HG03045 (cell line): Measurements from ENCODE around the gene PRPF31.

Source experiments
- ATAC-seq: cut with Tn5 transposase; IDR thresholded peaks from one replicate; pipeline ENCODE4 v1.9.1; 2021; ENCODE audit warnings: mild to moderate bottlenecking, moderate library complexity; ENCODE audit not compliant: unreplicated experiment

The PRPF31 gene

GRCh38 chr19:54138489-54139256 lies 23.1 kb downstream of the PRPF31 start:
- no peak for ATAC-seq

- no peak for ATAC-seq
These were observed 25.8 kb downstream of the PRPF31 start for GRCh38 chr19:54141356-54141755.

GRCh38 chr19:54142166-54142780 lies 26.7 kb downstream of the PRPF31 start:
- no peak for ATAC-seq

GRCh38 chr19:54145541-54146158 lies 30.1 kb downstream of the PRPF31 start:
- ATAC-seq = no peak

- ATAC-seq = no peak
These were observed 32.1 kb downstream of the PRPF31 start for GRCh38 chr19:54147676-54148075.

- no peak for ATAC-seq
These were observed 32.6 kb downstream of the PRPF31 start for GRCh38 chr19:54148158-54148557.

GRCh38 chr19:54149021-54149812 lies 33.7 kb downstream of the PRPF31 start:
- no peak for ATAC-seq

GRCh38 chr19:54151362-54152035 lies 35.9 kb downstream of the PRPF31 start:
- no peak for ATAC-seq

GRCh38 chr19:54152267-54152666 lies 36.7 kb downstream of the PRPF31 start:
- no peak for ATAC-seq

GRCh38 chr19:54152878-54153524 lies 37.4 kb downstream of the PRPF31 start:
- ATAC-seq = no peak

GRCh38 chr19:54153731-54154326 lies 38.3 kb downstream of the PRPF31 start:
- ATAC-seq = no peak

GRCh38 chr19:54154603-54155345 lies 39.2 kb downstream of the PRPF31 start:
- ATAC-seq = no peak

GRCh38 chr19:54155694-54156093 lies 40.1 kb downstream of the PRPF31 start:
- no peak for ATAC-seq

GRCh38 chr19:54156490-54156889 lies 40.9 kb downstream of the PRPF31 start:
- no peak for ATAC-seq

GRCh38 chr19:54156953-54157352 lies 41.4 kb downstream of the PRPF31 start:
- no peak for ATAC-seq

- no peak for ATAC-seq
These were observed 43.3 kb downstream of the PRPF31 start for GRCh38 chr19:54158812-54159351.

GRCh38 chr19:54159352-54160181 lies 44.0 kb downstream of the PRPF31 start, which contains the start of gene LENG1:
TSS of gene LENG1 (minus strand) at chr19:54159721. CDS start at chr19:54159695, 26 bp downstream.
- ATAC-seq = peak; percentile 92
